Tibial artery (tissue), 4 donors: Measurements from ENCODE around the gene DNAJB13.

Source experiments
- DNase-seq, 2 donors: peaks; one replicate each; pipeline ENCODE4 v3.0.0-alpha.2; 2019
- H3K27ac ChIP-seq, 2 donors: fragments of 200-600 bp; sonication (generic) in 1 of 2; 1 replicate in 1 of 2; 2 replicates in 1 of 2; pipeline ENCODE4 v1.5.1; 2018 to 2019; ENCODE audit warnings: mild to moderate bottlenecking in 1 of 2
- H3K27me3 ChIP-seq, 2 donors: fragments of 200-600 bp; sonication (generic) in 1 of 2; one replicate each; pipeline versions ENCODE4 v1.5.1 to v1.6.0; 2016 to 2019
- H3K36me3 ChIP-seq, 3 donors: fragments of 200-600 bp; sonication (generic) in 2 of 3; one replicate each; pipeline ENCODE4 v1.5.1; 2016 to 2019; ENCODE audit warnings: mild to moderate bottlenecking in 2 of 3
- H3K4me1 ChIP-seq, 4 donors: fragments of 200-600 bp; sonication (generic) in 2 of 4; 1 replicate in 3 of 4; 2 replicates in 1 of 4; pipeline ENCODE4 v1.5.1; 2016 to 2019
- H3K4me3 ChIP-seq, 2 donors: fragments of 200-600 bp; sonication (generic) in 1 of 2; 1 replicate in 1 of 2; 2 replicates in 1 of 2; pipeline ENCODE4 v1.5.1; 2018 to 2019; ENCODE audit warnings: mild to moderate bottlenecking in 2 of 2
- H3K9me3 ChIP-seq, 3 donors: fragments of 200-600 bp; sonication (generic) in 1 of 3; one replicate each; pipeline ENCODE4 v1.5.1; 2016 to 2019
- CTCF ChIP-seq, 2 experiments: fragments of 200-600 bp in 1 of 2; fragments of 450-650 bp in 1 of 2; IDR thresholded peaks; one replicate each; pipeline ENCODE4 v1.5.1; 2017 to 2019; ENCODE audit warnings: antibody characterized with exemption in 2 of 2, mild to moderate bottlenecking in 1 of 2, moderate library complexity in 1 of 2
- intact Hi-C: fragments of 100-400 bp; cut with DNase I; formaldehyde crosslinking; loops from one replicate; pipeline ENCODE4 v1.15.0; 2023; ENCODE audit warnings: low total_unique reads

Gene DNAJB13

GRCh38 chr11:73944901-73945300 lies 5.9 kb upstream of the DNAJB13 start:
- no peak overlapping the region for H3K4me3 ChIP-seq
- H3K27ac ChIP-seq: no peak overlapping the region
- intact Hi-C loops: no loop called here
- no peaks in the 10 kb centered on the region for H3K36me3 ChIP-seq
- H3K9me3 ChIP-seq: no peaks in the 10 kb centered on the region
- no peaks in the 10 kb centered on the region for H3K27me3 ChIP-seq
- no peak for TF ChIP-seq CTCF (IDR thresholded peaks at IDR 0.05)
- no peak for DNase-seq
- H3K4me1 ChIP-seq: peaks cover 0 to 10% (median 0%) of the 10 kb centered on the region in 4 donors

- H3K27ac ChIP-seq: no peak overlapping the region
- DNase-seq: no peak
- H3K9me3 ChIP-seq: no peaks in the 10 kb centered on the region
- no peak for TF ChIP-seq CTCF (IDR thresholded peaks at IDR 0.05)
- intact Hi-C loops: no loop called here
- H3K4me1 ChIP-seq: peaks cover 0 to 10% (median 0%) of the 10 kb centered on the region in 4 donors
- no peaks in the 10 kb centered on the region for H3K27me3 ChIP-seq
- H3K4me3 ChIP-seq: no peak overlapping the region
- H3K36me3 ChIP-seq: no peaks in the 10 kb centered on the region
Measured at GRCh38 chr11:73945396-73945795, 5.4 kb upstream of the DNAJB13 start.

GRCh38 chr11:73946798-73947458 lies 3.9 kb upstream of the DNAJB13 start:
- intact Hi-C loops: no loop called here
- TF ChIP-seq CTCF (IDR thresholded peaks at IDR 0.05): no peak
- H3K4me1 ChIP-seq: no peaks in the 10 kb centered on the region
- H3K27me3 ChIP-seq: no peaks in the 10 kb centered on the region
- H3K27ac ChIP-seq: no peak overlapping the region
- H3K36me3 ChIP-seq: no peaks in the 10 kb centered on the region
- no peaks in the 10 kb centered on the region for H3K9me3 ChIP-seq
- DNase-seq: no peak
- no peak overlapping the region for H3K4me3 ChIP-seq

- H3K27me3 ChIP-seq: no peaks in the 10 kb centered on the region
- no peak for TF ChIP-seq CTCF (IDR thresholded peaks at IDR 0.05)
- no peaks in the 10 kb centered on the region for H3K36me3 ChIP-seq
- DNase-seq: no peak
- H3K27ac ChIP-seq: no peak overlapping the region
- no peaks in the 10 kb centered on the region for H3K4me1 ChIP-seq
- intact Hi-C loops: no loop called here
- no peak overlapping the region for H3K4me3 ChIP-seq
- H3K9me3 ChIP-seq: no peaks in the 10 kb centered on the region
Measured at GRCh38 chr11:73949246-73949645, 1.6 kb upstream of the DNAJB13 start.

- H3K4me1 ChIP-seq: no peaks in the 10 kb centered on the region
- no peak for DNase-seq
- H3K27me3 ChIP-seq: no peaks in the 10 kb centered on the region
- H3K9me3 ChIP-seq: no peaks in the 10 kb centered on the region
- TF ChIP-seq CTCF (IDR thresholded peaks at IDR 0.05): no peak
- H3K4me3 ChIP-seq: no peak overlapping the region
- H3K27ac ChIP-seq: no peak overlapping the region
- intact Hi-C loops: no loop called here
- no peaks in the 10 kb centered on the region for H3K36me3 ChIP-seq
Measured at GRCh38 chr11:73949912-73950311, 914 bp upstream of the DNAJB13 start.

- Histone ChIP-seq H3K4me1 (no peaks in the 10 kb centered on the region), H3K9me3 (no peaks in the 10 kb centered on the region), H3K36me3 (no peaks in the 10 kb centered on the region), H3K4me3 (no peak overlapping the region), H3K27ac (no peak overlapping the region), H3K27me3 (peaks cover 0 to under 1% of the 10 kb centered on the region in 2 donors)
- no peak for DNase-seq
- intact Hi-C loops: no loop called here
- no peak for TF ChIP-seq CTCF (IDR thresholded peaks at IDR 0.05)
Measured at GRCh38 chr11:73951797-73952196, 971 bp downstream of the DNAJB13 start.
